GM20000 (cell line): ENCODE measurements around the gene SYK.
A peak's percentile ranks its signal among the peaks of the same experiment; 100 is the strongest.

ENCODE experiments used
- DNase-seq: peaks from one replicate; pipeline ENCODE4 v3.0.0; 2012; ENCODE audit warnings: low spot score
- CTCF ChIP-seq: IDR thresholded peaks from 2 replicates; pipeline ENCODE4 v1.5.1; 2012; ENCODE audit warnings: mild to moderate bottlenecking, control low read depth; ENCODE audit errors: extremely low read depth, missing control alignments

The SYK gene

GRCh38 chr9:90772386-90772785, 29.2 kb upstream of the SYK start:
- TF ChIP-seq CTCF: no peak
- no peak for DNase-seq

GRCh38 chr9:90773617-90774016, 28.0 kb upstream of the SYK start:
- DNase-seq: no peak
- peak; percentile 24 for TF ChIP-seq CTCF

GRCh38 chr9:90774071-90774470, 27.5 kb upstream of the SYK start:
- no peak for DNase-seq
- no peak for TF ChIP-seq CTCF

GRCh38 chr9:90774682-90775081, 26.9 kb upstream of the SYK start:
- DNase-seq: peak; percentile 39
- no peak for TF ChIP-seq CTCF

- no peak for TF ChIP-seq CTCF
- no peak for DNase-seq
Measured at GRCh38 chr9:90775657-90776056, 26.0 kb upstream of the SYK start.

- no peak for DNase-seq
- TF ChIP-seq CTCF: no peak
Measured at GRCh38 chr9:90778746-90779145, 22.9 kb upstream of the SYK start.

- no peak for DNase-seq
Measured at GRCh38 chr9:90783552-90783951, 18.1 kb upstream of the SYK start.

More at GRCh38 chr9:90783552-90783951, 18.1 kb upstream of the SYK start:
- no peak for TF ChIP-seq CTCF
